Activated B cell treated with CpG ODN at 0.5 μM for 24 hours (primary cell): Measurements from ENCODE around the gene P2RX1. TPM values are rescaled to one million over a fixed set of nuclear protein-coding genes. Genes with fewer than 3 reads are reported as not detected.
A peak's percentile ranks its signal among the peaks of the same experiment; 100 is the strongest.

Experiments used
- ATAC-seq: fragments of 200-7000 bp; cut with Tn5 transposase; one replicate; pipeline ENCODE4 v1.10.0; 2021; ENCODE audit warnings: low read depth, mild to moderate bottlenecking, moderate library complexity
- CTCF ChIA-PET: fragments of 350-600 bp; sonication (Branson Sonifier 250); formaldehyde crosslinking; loops from one replicate; lab custom pipeline; 2021; ENCODE audit warnings: antibody characterized with exemption; lab: Charles Lee
- POLR2A ChIA-PET: fragments of 350-600 bp; sonication (Branson Sonifier 250); formaldehyde crosslinking; loops from one replicate; lab custom pipeline; 2021; ENCODE audit warnings: antibody characterized with exemption; lab: Charles Lee
- DNase-seq: peaks from one replicate; pipeline ENCODE4 v3.0.0; 2022
- H3K27ac Mint-ChIP-seq: one replicate; pipeline ENCODE4 v1.8.0; 2020; ENCODE audit warnings: mixed read lengths
- H3K27me3 Mint-ChIP-seq: one replicate; pipeline ENCODE4 v1.8.0; 2021; ENCODE audit warnings: mixed read lengths
- H3K36me3 Mint-ChIP-seq: one replicate; pipeline ENCODE4 v1.8.0; 2021; ENCODE audit warnings: low read depth, mixed read lengths
- H3K4me1 Mint-ChIP-seq: one replicate; pipeline ENCODE4 v1.8.0; 2021; ENCODE audit warnings: mixed read lengths
- H3K4me3 Mint-ChIP-seq: one replicate; pipeline ENCODE4 v1.8.0; 2020; ENCODE audit warnings: mild to moderate bottlenecking, mixed read lengths
- H3K9me3 Mint-ChIP-seq: one replicate; pipeline ENCODE4 v1.8.0; 2020; ENCODE audit warnings: mixed read lengths
- CTCF ChIP-seq: fragments of 200-600 bp; IDR thresholded peaks from one replicate; pipeline ENCODE4 v1.8.0; 2022; ENCODE audit warnings: antibody characterized with exemption, mild to moderate bottlenecking
- intact Hi-C: fragments of 100-400 bp; cut with micrococcal nuclease; formaldehyde crosslinking; loops from one replicate; pipeline ENCODE4 v1.15.1; 2024
- total RNA-seq: library from RNA; stranded (reverse); gene quantifications from 2 replicates; pipeline ENCODE4 v1.2.3, GENCODE V29; 2022

Gene P2RX1
- total RNA-seq, 1 donor from 2014 or later, result 26.0 TPM

DNA sequence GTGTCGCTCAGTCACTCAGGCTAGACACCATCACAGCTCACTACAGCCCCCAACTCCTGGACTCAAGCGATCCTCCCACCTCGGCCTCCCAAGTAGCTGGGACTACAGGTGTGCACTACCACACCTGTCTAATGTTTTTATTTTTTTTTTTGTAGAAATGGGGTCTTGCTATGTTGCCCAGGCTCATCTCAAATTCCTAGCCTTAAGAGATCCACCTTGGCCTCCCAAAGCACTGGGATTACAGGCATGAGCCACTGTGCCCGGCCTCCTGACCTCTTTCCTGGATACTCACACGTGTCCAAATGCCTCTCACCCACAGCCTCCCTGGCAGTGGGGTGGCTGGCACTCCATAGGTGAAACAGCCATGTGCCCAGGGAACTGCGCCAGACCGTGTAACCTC, 40.9 kb downstream of the P2RX1 start:
- H3K4me3 Mint-ChIP-seq, result no peak overlapping the region
- intact Hi-C loops, result no loop called here
- DNase-seq, result no peak
- H3K27me3 Mint-ChIP-seq, result no peaks in the 10 kb centered on the region
- H3K27ac Mint-ChIP-seq, result no peak overlapping the region
- ChIA-PET POLR2A (no interaction called here), CTCF (no interaction called here)
- H3K36me3 Mint-ChIP-seq, result peaks cover 20% of the 10 kb centered on the region
- ATAC-seq, result no peak
- H3K9me3 Mint-ChIP-seq, result no peaks in the 10 kb centered on the region
- no peak for TF ChIP-seq CTCF
- peaks cover 5% of the 10 kb centered on the region for H3K4me1 Mint-ChIP-seq

DNA sequence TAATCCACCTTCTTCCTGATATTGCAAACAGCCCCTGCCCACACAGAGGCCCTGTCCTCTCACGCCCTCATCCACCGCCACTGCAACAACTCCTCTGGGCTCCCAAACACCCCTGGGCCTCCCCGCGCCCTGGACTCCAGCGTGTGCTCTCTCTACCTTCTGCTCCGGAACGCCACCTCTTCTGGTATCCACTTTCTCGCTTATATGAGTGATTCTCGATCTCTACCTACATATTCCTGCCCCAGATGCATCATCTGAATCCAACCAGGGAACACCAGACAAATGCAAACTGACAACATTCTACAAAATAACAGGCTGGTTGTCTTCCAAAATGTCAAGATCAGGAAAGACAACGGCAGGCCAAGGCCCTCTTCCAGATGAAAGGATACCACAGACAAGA, 42.4 kb downstream of the P2RX1 start:
- no peak for DNase-seq
- no peak for TF ChIP-seq CTCF
- POLR2A ChIA-PET, result no interaction called here
- CTCF ChIA-PET, result no interaction called here
- H3K27me3 Mint-ChIP-seq, result no peaks in the 10 kb centered on the region
- H3K27ac Mint-ChIP-seq, result no peak overlapping the region
- no peak overlapping the region for H3K4me3 Mint-ChIP-seq
- no peak for ATAC-seq
- H3K36me3 Mint-ChIP-seq, result peaks cover 22% of the 10 kb centered on the region
- peaks cover 5% of the 10 kb centered on the region for H3K4me1 Mint-ChIP-seq
- intact Hi-C loops, result no loop called here
- no peaks in the 10 kb centered on the region for H3K9me3 Mint-ChIP-seq

DNA sequence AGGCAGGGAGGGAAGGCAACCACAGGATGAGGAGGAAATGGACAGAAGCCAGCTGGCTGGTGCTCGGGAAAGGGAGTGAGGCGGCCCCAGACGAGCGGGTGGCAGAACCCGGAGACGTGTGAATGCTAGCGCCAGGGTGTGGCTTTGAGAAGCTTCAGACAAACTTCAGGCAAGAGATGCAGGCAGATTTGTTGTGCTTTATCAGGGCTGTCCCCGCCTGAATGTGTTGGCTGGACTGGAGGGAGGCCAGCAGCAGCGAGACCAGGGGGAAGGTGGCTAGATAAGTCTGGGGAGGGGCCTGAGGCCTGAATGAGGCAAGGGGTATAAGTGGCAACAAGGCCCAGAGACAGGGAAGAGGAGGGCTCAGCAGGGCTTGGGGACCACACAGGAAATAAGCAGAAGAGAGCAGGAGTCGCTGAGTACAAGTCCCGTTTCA, 45.4 kb downstream of the P2RX1 start:
- intact Hi-C loops, result no loop called here
- ATAC-seq (no peak), DNase-seq (no peak)
- Mint-ChIP-seq H3K9me3 (no peaks in the 10 kb centered on the region), H3K4me1 (peaks cover 5% of the 10 kb centered on the region), H3K27ac (peak overlapping the region; percentile 43), H3K4me3 (no peak overlapping the region), H3K27me3 (no peaks in the 10 kb centered on the region), H3K36me3 (peaks cover 16% of the 10 kb centered on the region)
- no peak for TF ChIP-seq CTCF
- POLR2A ChIA-PET, result no interaction called here
- CTCF ChIA-PET, result no interaction called here

DNA sequence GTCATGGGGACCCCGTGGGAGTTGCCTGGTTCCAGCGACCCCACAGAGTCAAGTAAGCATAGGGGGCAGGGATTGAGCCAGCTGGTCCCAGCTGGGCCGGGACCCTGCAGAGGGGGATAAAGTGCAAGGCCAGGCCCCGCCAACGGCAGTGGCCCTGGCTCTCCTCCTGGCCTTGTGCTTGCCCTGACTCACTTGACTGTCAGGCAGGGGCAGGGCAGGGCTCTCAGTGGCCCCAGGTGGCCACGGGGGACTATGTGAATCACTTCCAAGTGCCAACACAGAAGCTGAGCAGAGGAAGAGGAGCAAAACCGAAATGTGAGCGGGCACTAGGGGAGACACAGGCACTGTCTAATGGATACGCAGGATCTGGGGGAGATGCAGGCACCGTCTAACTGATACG, 48.7 kb downstream of the P2RX1 start:
- ATAC-seq (no peak), DNase-seq (no peak)
- H3K27ac Mint-ChIP-seq, result no peak overlapping the region
- peaks cover 5% of the 10 kb centered on the region for H3K4me1 Mint-ChIP-seq
- ChIA-PET CTCF (interaction anchor here (1.5 kb wide), 1 partner anchor 46 kb away, joined by 4 read pairs; no protein-coding TSS in a partner anchor), POLR2A (no interaction called here)
- intact Hi-C loops, result no loop called here
- peaks cover 6% of the 10 kb centered on the region for H3K36me3 Mint-ChIP-seq
- no peaks in the 10 kb centered on the region for H3K9me3 Mint-ChIP-seq
- TF ChIP-seq CTCF, result no peak
- no peak overlapping the region for H3K4me3 Mint-ChIP-seq
- H3K27me3 Mint-ChIP-seq, result no peaks in the 10 kb centered on the region

DNA sequence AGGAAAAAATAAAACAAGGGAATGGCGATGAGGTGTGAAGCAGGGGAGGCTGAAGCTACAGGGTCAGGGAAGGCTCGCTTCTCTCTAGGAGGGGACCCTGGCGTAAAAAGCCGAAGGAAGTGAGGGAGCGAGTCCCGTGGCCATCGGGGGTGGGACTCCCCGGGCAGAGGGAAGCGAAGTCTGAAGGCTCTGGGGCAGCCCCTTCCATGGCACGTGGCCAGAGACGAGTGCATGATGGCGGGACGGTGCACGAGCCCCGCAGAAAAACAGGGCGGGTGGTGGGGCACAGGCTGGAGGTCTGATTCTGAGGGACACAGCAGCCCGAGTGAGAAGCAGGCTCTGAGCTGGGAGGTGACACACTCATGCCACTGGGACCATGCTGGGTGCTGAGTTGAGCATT, 49.2 kb downstream of the P2RX1 start:
- Mint-ChIP-seq H3K9me3 (no peaks in the 10 kb centered on the region), H3K4me3 (no peak overlapping the region), H3K27ac (no peak overlapping the region), H3K4me1 (peaks cover 5% of the 10 kb centered on the region), H3K36me3 (peaks cover 6% of the 10 kb centered on the region), H3K27me3 (no peaks in the 10 kb centered on the region)
- POLR2A ChIA-PET, result no interaction called here
- intact Hi-C loops, result no loop called here
- CTCF ChIA-PET, result interaction anchor here (1.5 kb wide), 1 partner anchor 47 kb away, joined by 4 read pairs; no protein-coding TSS in a partner anchor
- no peak for DNase-seq
- no peak for TF ChIP-seq CTCF
- no peak for ATAC-seq
